HUES64 (cell line): Measurements from ENCODE around the gene SERTM1.

ENCODE experiments used
- H3K27ac ChIP-seq: 2 replicates; pipeline ENCODE4 v1.7.0; 2013; ENCODE audit warnings: low read depth, low read length, inconsistent platforms
- H3K27me3 ChIP-seq: 2 replicates; pipeline ENCODE4 v1.6.1; 2013; ENCODE audit warnings: mild to moderate bottlenecking, low read length; ENCODE audit not compliant: insufficient read depth
- H3K36me3 ChIP-seq: 2 replicates; pipeline ENCODE4 v1.6.1; 2013; ENCODE audit warnings: mild to moderate bottlenecking, low read length; ENCODE audit not compliant: insufficient read depth
- H3K4me1 ChIP-seq: 2 replicates; pipeline ENCODE4 v1.6.1; 2013; ENCODE audit warnings: mild to moderate bottlenecking, low read length, moderate library complexity; ENCODE audit not compliant: insufficient read depth
- H3K4me3 ChIP-seq: 2 replicates; pipeline ENCODE4 v1.5.1; 2013; ENCODE audit warnings: mild to moderate bottlenecking, low read length, moderate library complexity
- H3K9ac ChIP-seq: 2 replicates; pipeline ENCODE4 v1.6.1; 2013; ENCODE audit warnings: mild to moderate bottlenecking, low read depth, low read length
- H3K9me3 ChIP-seq: 2 replicates; pipeline ENCODE4 v1.6.1; 2013; ENCODE audit warnings: low read depth, low read length; ENCODE audit not compliant: insufficient read depth
- WGBS: fragments of 150-250, 120-280 bp; methylation state at CpG from one replicate; pipeline ENCODE4 v1.1.7; 2013; ENCODE audit warnings: missing lambda C conversion rate; 5-methylcytosine and 5-hydroxymethylcytosine counted together

Gene SERTM1

DNA sequence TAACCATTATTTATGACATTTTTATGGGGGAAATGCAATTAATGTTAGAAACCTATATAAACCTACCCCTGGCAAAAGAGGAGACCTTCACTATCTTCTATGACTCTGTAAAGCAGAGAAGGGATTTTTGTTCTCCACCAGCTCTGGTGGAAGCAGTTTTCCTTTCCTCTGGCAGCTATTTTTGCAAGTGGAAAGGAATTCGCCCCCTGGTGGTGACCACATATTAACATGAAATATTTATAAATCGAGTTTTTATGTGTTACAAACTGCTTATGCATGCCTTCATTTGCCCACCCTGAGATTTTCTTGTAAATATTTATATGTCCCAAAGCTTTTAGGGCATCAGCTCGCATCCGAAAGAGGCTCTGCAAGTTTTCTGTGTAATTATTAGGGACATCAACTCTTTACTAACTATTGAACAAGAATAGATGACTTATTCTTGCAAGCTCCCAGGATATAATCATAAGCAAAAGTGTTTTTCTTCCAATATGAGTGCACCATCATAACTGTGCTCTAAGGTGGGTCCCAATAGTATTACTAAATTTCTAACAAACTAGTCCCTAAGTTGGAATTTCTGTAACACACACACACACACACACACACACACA lies 62.4 kb downstream of the SERTM1 start:
- Histone ChIP-seq H3K27ac (no peak overlapping the region), H3K9me3 (no peaks in the 10 kb centered on the region), H3K9ac (no peak overlapping the region), H3K4me1 (no peaks in the 10 kb centered on the region), H3K4me3 (no peak overlapping the region), H3K36me3 (no peaks in the 10 kb centered on the region), H3K27me3 (no peaks in the 10 kb centered on the region)
- 100% methylated on average over 2 of the region's 4 CpGs for WGBS

DNA sequence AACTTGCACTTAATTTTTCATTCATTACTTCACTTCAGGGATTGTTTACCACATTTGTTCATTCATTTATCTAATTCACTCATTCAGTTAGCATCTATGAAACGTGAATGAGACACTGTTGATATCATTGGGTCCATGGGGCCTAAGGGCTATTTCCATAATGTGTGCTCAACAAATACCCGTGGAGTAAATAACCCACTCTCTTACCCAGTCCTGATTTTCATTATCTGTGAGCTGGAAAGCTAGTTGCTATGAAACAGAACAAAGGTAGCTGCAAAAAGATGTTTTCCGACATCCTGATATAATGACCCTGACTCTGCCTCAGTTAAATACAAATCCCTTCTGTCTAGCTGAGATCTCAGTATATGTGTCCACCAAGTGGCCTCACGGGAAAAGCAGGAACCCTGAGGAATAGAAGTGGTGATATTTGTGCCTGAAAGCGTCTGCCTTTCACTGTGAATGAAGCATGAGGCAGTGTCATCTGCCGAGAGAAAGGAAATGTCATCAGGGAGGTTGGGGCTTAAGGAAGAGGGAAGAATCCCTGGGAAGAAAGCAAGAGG lies 63.8 kb downstream of the SERTM1 start:
- Histone ChIP-seq H3K36me3 (no peaks in the 10 kb centered on the region), H3K27ac (no peak overlapping the region), H3K4me3 (no peak overlapping the region), H3K27me3 (no peaks in the 10 kb centered on the region), H3K4me1 (no peaks in the 10 kb centered on the region), H3K9me3 (no peaks in the 10 kb centered on the region), H3K9ac (no peak overlapping the region)
- WGBS: 76% methylated on average over 6 of the region's 6 CpGs

DNA sequence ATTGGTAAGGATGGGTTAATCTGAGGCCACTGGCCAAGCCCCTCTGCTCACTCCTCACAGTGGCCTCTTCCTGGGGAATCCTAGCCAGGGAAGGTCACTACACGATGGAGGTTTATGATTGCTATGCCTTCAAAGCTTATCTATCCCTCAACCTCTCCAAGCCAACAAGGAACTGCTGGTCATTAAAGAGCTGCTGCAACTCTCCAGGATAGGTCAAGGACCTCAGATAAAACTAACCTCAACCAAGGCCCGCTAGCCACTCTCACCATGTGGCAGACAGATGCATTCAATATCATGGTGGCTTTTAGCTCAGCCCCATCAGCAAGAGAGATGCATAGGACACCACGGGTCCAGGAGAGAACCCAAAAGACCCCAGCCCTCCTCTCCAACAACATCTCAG lies 71.6 kb downstream of the SERTM1 start:
- no peaks in the 10 kb centered on the region for H3K36me3 ChIP-seq
- H3K27me3 ChIP-seq: no peaks in the 10 kb centered on the region
- no peaks in the 10 kb centered on the region for H3K9me3 ChIP-seq
- no peak overlapping the region for H3K27ac ChIP-seq
- H3K4me3 ChIP-seq: no peak overlapping the region
- H3K4me1 ChIP-seq: peaks cover 3% of the 10 kb centered on the region
- H3K9ac ChIP-seq: no peak overlapping the region
- 88% methylated on average over 3 of the region's 3 CpGs for WGBS

DNA sequence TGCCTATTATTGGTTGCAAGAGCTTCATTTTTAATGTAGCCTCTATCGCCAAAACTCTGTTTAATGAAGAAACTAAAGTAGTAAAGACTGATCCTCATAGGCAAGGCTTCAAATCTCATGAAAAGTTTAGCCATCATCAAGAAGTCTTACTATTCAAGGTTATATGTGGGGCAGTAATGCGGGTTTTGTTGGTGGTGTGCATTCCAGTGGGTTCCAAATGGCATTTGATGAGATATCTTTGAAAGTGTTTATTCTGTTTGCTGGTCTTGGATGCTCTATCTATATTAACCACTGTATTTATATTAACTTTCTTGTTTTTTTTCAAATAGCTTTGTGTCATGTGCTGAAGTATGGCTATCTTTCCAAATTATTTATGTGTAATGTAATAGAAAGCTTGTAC lies 72.2 kb downstream of the SERTM1 start:
- H3K27me3 ChIP-seq: no peaks in the 10 kb centered on the region
- 96% methylated on average over 2 of the region's 2 CpGs for WGBS
- no peaks in the 10 kb centered on the region for H3K9me3 ChIP-seq
- no peak overlapping the region for H3K4me3 ChIP-seq
- no peak overlapping the region for H3K9ac ChIP-seq
- H3K27ac ChIP-seq: no peak overlapping the region
- no peaks in the 10 kb centered on the region for H3K36me3 ChIP-seq
- peaks cover 3% of the 10 kb centered on the region for H3K4me1 ChIP-seq
